ENCODE results near the gene OPCML. TPM values are rescaled to one million over a fixed set of nuclear protein-coding genes. Genes with fewer than 3 reads are reported as not detected.

The OPCML gene
- polyA plus RNA-seq, 1 donor from 2014 or later: 11.6 TPM

DNA sequence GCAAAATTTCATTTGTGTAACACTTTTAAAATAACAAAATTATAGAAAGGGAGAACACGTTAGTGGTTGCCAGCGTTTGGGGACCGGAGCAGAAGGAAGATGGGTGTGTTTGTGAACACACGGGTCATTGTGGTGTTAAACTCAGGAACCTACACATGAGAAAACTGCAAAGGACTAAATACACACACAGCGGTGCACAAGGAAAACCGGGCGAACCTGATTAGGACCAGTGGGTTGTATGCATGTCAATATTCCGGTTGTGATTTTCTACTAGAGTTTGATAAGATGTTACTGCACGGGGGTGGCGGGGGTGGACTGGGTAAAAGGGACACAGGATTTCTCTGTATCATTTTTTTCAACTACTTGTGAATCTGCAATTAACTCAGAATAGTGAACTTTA lies 351.2 kb downstream of the OPCML start:
- Histone ChIP-seq H4K20me1 (ENCODE audit: insufficient read depth) (no peaks in the 10 kb centered on the region), H3K36me3 (ENCODE audit: insufficient read depth, low read length) (no peaks in the 10 kb centered on the region), H3K4me3 (ENCODE audit: low read length) (no peak overlapping the region), H3K4me2 (ENCODE audit: low read length) (no peak overlapping the region), H2AFZ (ENCODE audit: low read depth, low read length) (no peak overlapping the region), H3K79me2 (replicated peaks; ENCODE audit: insufficient read depth, low read length) (no peaks in the 10 kb centered on the region), H3K9ac (ENCODE audit: low read length) (no peak overlapping the region), H3K27ac (ENCODE audit: low read length) (no peak overlapping the region), H3K27me3 (ENCODE audit: insufficient read depth, low read depth, low read length) (no peaks in the 10 kb centered on the region), H3K9me2 (ENCODE audit: insufficient read depth, low read length) (no peaks in the 10 kb centered on the region), H3K9me3 (ENCODE audit: low read length) (no peaks in the 10 kb centered on the region), H3F3A (ENCODE audit: insufficient read depth, low read length, poor library complexity, severe bottlenecking) (no peaks in the 10 kb centered on the region)
- no peak for TF ChIP-seq SMC3 (conservative IDR thresholded peaks at IDR 0.05; ENCODE audit: poor library complexity)
- TF ChIP-seq, protein P1, sequence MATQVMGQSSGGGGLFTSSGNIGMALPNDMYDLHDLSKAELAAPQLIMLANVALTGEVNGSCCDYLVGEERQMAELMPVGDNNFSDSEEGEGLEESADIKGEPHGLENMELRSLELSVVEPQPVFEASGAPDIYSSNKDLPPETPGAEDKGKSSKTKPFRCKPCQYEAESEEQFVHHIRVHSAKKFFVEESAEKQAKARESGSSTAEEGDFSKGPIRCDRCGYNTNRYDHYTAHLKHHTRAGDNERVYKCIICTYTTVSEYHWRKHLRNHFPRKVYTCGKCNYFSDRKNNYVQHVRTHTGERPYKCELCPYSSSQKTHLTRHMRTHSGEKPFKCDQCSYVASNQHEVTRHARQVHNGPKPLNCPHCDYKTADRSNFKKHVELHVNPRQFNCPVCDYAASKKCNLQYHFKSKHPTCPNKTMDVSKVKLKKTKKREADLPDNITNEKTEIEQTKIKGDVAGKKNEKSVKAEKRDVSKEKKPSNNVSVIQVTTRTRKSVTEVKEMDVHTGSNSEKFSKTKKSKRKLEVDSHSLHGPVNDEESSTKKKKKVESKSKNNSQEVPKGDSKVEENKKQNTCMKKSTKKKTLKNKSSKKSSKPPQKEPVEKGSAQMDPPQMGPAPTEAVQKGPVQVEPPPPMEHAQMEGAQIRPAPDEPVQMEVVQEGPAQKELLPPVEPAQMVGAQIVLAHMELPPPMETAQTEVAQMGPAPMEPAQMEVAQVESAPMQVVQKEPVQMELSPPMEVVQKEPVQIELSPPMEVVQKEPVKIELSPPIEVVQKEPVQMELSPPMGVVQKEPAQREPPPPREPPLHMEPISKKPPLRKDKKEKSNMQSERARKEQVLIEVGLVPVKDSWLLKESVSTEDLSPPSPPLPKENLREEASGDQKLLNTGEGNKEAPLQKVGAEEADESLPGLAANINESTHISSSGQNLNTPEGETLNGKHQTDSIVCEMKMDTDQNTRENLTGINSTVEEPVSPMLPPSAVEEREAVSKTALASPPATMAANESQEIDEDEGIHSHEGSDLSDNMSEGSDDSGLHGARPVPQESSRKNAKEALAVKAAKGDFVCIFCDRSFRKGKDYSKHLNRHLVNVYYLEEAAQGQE (IDR thresholded peaks at IDR 0.05; ENCODE audit: borderline replicate concordance): no peak
- no peak for TF ChIP-seq POLR2AphosphoS5 (IDR thresholded peaks at IDR 0.05)
- TF ChIP-seq CTCF (IDR thresholded peaks at IDR 0.05; ENCODE audit: poor library complexity, severe bottlenecking): no peak
- TF ChIP-seq MXI1 (conservative IDR thresholded peaks at IDR 0.05; ENCODE audit: poor library complexity, severe bottlenecking): no peak
- no peak for TF ChIP-seq EZH2 (IDR thresholded peaks at IDR 0.05; ENCODE audit: borderline replicate concordance, insufficient read depth, low read length, poor library complexity, severe bottlenecking)
- TF ChIP-seq RAD21 (conservative IDR thresholded peaks at IDR 0.05): no peak
- no peak for TF ChIP-seq EP300 (conservative IDR thresholded peaks at IDR 0.05; ENCODE audit: poor library complexity, severe bottlenecking)
- TF ChIP-seq TAF1 (IDR thresholded peaks at IDR 0.05; ENCODE audit: low read depth): no peak

GRCh38 chr11:133180201-133180600 lies 352.1 kb downstream of the OPCML start:
- Histone ChIP-seq H3K9me3 (ENCODE audit: low read length) (no peaks in the 10 kb centered on the region), H3K36me3 (ENCODE audit: insufficient read depth, low read length) (no peaks in the 10 kb centered on the region), H4K20me1 (ENCODE audit: insufficient read depth) (no peaks in the 10 kb centered on the region), H3K4me2 (ENCODE audit: low read length) (no peak overlapping the region), H3K27ac (ENCODE audit: low read length) (no peak overlapping the region), H3F3A (ENCODE audit: insufficient read depth, low read length, poor library complexity, severe bottlenecking) (no peaks in the 10 kb centered on the region), H3K79me2 (replicated peaks; ENCODE audit: insufficient read depth, low read length) (no peaks in the 10 kb centered on the region), H3K27me3 (ENCODE audit: insufficient read depth, low read depth, low read length) (no peaks in the 10 kb centered on the region), H2AFZ (ENCODE audit: low read depth, low read length) (no peak overlapping the region), H3K9me2 (ENCODE audit: insufficient read depth, low read length) (no peaks in the 10 kb centered on the region), H3K9ac (ENCODE audit: low read length) (no peak overlapping the region), H3K4me3 (ENCODE audit: low read length) (no peak overlapping the region)
- no peak for TF ChIP-seq TAF1 (IDR thresholded peaks at IDR 0.05; ENCODE audit: low read depth)
- TF ChIP-seq EZH2 (IDR thresholded peaks at IDR 0.05; ENCODE audit: borderline replicate concordance, insufficient read depth, low read length, poor library complexity, severe bottlenecking): no peak
- TF ChIP-seq SMC3 (conservative IDR thresholded peaks at IDR 0.05; ENCODE audit: poor library complexity): no peak
- no peak for TF ChIP-seq RAD21 (conservative IDR thresholded peaks at IDR 0.05)
- TF ChIP-seq MXI1 (conservative IDR thresholded peaks at IDR 0.05; ENCODE audit: poor library complexity, severe bottlenecking): no peak
- no peak for TF ChIP-seq CTCF (IDR thresholded peaks at IDR 0.05; ENCODE audit: poor library complexity, severe bottlenecking)
- TF ChIP-seq, protein P1 (IDR thresholded peaks at IDR 0.05; ENCODE audit: borderline replicate concordance): no peak
- no peak for TF ChIP-seq EP300 (conservative IDR thresholded peaks at IDR 0.05; ENCODE audit: poor library complexity, severe bottlenecking)
- no peak for TF ChIP-seq POLR2AphosphoS5 (IDR thresholded peaks at IDR 0.05)
